ENCODE data around the gene ADORA1.

Gene ADORA1

DNA sequence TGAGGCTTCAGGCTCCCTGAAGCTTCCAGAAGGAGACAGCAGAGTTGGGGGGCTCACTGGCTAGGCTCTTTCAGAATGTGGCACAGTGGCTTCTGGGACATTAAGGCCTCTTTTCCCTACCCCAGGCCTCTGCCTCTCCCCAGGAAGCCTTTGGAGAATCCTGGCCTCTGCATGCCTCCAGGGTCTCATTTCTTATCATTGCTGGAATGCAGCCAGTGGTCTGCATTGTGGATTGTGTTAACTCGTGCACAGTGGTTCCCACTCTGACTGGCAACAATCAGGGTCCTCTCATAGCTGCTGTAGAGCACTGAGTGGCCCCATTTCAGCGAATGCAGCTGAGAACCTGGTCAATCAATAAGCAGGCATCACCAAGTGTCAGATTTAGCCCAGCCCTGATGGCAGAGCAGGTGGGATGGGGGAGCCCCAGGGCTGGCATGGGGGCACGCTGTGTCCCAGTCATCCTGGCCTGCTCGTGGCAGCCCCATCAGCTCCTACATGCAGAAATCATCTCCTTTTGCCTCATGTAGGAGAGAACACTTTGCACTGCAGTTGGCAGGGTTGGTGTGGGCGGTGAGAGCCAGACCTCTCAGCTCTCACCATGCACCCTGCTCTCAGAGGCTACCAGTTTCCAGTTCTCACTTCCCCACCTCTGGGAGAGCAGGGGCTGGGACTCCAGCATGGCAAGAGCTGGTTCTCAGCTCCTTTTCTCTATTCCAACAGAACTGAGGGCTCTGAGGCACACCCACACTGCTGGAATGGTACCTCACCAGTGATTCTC, 13.4 kb downstream of the ADORA1 start:
- DNase-seq (ENCODE audit: low read depth in 2 of 2): no peak

DNA sequence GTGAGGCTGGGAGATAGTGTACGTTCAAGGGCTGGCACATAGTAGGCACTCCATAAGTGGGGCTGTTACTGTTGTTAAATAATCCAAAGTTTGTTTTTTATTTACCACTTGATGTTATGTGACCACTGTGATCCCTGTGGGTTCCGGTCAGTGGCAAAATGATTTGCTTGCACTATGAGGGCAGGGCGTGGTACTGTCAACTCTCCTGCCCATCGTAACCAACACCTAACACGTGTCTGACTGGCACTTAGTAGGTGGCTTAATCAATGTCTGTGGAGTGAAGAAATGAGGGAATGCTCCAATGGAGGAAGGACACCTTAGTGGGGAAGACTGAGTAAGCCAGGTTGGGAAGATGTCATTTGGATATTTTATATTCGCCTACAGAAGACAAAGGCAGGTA, 14.6 kb downstream of the ADORA1 start:
- no peak for DNase-seq (ENCODE audit: low read depth in 2 of 2)

GRCh38 chr1:203142684-203143408, 15.3 kb downstream of the ADORA1 start:
- DNase-seq (ENCODE audit: low read depth in 2 of 2): no peak

DNA sequence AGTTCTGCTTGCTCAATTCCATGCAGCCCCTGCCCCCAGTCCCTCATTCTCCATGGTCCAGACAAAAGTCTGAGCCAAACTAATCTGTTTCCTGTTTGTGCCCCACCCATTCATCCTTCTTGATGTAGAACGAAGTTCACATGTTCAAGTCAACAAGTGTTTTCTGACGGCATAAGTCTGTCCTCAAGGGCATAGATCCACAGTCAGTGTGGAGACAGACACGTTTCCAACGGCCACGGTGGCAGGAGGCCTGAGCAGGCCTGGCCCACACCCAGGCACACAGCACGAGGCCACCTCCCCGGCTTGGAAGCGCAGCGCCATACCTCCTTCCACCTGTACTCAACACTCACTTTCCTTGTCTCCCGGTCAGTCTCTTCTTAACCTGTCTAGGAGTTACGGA, 16.1 kb downstream of the ADORA1 start:
- no peak for DNase-seq (ENCODE audit: low read depth in 2 of 2)

GRCh38 chr1:203144661-203145060, 17.1 kb downstream of the ADORA1 start:
- DNase-seq (ENCODE audit: low read depth in 2 of 2): no peak

DNA sequence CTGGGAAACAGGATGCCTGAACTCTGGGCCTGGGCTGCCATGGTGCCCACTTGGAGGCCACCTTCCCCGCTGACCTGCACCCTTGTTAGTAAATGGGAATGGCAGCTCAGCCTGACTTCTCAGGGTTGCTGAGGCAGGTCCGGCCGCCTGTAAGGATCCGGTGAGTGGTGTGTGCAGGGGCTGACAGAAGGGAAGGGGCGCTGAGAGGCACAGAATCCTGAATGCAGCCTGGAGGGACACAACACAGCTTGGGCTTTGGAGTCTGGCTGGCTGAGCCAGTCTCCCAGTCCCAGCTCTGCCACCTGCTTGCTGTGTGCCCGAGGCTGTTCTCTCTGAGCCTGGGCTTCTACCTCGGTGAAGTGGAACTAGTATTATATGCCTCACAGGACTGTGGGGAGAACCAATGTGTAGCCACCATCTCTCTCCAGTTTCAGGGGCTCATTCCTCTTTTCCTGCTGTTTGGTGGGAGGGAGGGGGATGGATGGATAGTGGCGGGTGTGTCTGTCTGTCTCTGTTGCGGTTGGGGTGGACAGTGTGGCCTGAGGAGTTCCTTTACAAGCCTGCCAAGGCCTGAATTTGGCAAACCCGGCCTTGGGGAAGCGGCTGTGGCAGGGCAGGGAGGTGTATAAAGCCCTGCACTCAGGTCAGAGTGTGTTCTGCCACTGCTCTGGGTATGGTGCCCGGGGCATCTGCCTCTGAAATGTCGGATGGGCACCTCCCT, 18.0 kb downstream of the ADORA1 start:
- DNase-seq (ENCODE audit: low read depth in 2 of 2): no peak

GRCh38 chr1:203146042-203146369, 18.5 kb downstream of the ADORA1 start:
- no peak for DNase-seq (ENCODE audit: low read depth in 2 of 2)

DNA sequence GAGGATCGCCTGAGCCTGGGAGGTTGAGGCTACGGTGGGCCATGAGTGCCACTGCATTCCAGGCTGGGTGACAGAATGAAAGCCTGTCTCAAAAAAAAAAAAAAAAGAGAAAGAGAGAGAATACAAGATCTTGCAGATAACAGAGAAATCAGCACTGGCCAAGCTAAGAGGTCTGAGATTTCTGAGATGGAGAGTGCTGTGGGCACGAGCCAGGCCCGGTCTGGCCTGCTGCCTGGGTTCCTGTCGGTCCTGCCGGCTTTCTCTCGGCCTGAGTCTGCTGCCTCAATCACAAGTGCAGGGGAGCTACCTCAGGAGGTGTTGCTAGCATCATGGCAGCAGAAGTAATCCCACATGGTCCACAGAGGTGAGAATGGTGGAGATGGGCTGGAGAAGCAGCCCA, 19.0 kb downstream of the ADORA1 start:
- DNase-seq (ENCODE audit: low read depth in 2 of 2): no peak

- no peak for DNase-seq (ENCODE audit: low read depth in 2 of 2)
Measured at GRCh38 chr1:203147376-203147775, 19.9 kb downstream of the ADORA1 start.

GRCh38 chr1:203148127-203148526, 20.6 kb downstream of the ADORA1 start:
- no peak for DNase-seq (ENCODE audit: low read depth in 2 of 2)

GRCh38 chr1:203148579-203148978, 21.1 kb downstream of the ADORA1 start:
- DNase-seq (ENCODE audit: low read depth in 2 of 2): no peak

DNA sequence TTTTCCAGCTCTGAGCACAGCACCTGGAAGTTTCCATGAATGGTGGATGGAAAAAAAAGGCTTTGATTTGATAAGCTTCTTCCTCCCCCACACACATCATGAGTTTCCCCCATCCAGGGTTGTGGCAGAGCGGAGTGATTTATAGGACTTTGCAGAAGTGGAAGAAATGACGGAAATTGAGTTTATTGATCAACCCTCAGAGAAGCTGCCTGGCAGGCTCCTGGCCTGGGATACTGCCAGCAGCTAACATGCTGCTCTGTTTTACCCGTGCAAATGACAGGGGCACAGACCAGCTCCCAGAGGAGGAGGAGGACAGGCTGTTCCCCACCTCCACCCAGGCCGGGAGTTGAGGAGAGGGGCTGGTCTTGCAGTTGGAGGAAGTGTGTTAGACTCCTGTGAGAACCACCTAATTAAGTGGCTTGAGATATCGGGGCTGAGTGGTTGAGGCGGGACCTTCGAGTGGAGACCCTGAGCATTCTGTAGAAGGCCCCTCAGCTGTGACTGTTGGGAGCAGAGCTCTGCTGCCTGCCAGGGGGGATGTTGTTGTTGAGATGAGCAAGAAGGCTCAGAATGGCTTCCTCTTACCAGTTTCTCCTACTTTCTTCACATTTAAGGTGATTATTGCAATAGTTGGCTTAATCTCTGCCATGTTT, 21.8 kb downstream of the ADORA1 start:
- DNase-seq (ENCODE audit: low read depth in 2 of 2): no peak

DNA sequence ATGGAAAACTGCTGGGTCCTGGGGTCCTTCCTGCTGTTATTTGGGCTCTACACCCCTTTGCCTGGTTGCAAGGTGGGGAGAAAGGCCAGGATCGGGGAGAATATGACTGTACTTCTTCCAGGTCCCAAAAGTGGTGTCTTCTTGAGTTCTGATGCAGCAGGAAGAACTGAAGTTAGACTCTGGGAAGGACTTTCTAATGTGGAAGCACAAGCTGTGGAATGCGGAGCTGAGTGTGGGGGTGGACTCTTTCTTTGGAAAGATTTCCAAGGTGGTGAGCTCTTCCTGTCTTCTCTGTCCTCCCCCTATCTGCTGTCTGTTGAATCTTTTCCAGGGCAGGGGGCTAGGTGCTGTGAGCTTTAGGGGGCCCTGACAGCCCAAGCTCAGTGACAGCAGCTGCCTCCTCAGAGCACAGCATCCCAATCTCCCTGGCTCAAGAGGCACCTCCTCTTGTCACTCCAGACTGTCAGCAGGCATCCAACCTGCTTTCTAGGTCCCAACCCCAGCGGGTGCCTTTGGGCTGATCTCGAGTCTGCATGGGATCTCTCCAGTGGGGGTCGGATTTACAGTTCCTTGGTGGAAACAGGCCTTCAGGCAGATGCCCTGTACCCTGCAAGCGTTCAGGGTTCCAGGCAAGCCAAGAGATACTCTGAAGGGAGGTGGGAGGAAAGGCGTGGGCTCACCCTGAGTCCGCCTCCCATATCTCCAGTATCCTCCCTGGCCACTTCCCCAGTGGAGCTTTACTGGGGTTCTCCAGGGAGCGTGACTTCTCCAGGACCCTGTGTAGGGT, 23.2 kb downstream of the ADORA1 start:
- DNase-seq (ENCODE audit: low read depth in 2 of 2): no peak

GRCh38 chr1:203151362-203152157, 24.0 kb downstream of the ADORA1 start:
- no peak for DNase-seq (ENCODE audit: low read depth in 2 of 2)

DNA sequence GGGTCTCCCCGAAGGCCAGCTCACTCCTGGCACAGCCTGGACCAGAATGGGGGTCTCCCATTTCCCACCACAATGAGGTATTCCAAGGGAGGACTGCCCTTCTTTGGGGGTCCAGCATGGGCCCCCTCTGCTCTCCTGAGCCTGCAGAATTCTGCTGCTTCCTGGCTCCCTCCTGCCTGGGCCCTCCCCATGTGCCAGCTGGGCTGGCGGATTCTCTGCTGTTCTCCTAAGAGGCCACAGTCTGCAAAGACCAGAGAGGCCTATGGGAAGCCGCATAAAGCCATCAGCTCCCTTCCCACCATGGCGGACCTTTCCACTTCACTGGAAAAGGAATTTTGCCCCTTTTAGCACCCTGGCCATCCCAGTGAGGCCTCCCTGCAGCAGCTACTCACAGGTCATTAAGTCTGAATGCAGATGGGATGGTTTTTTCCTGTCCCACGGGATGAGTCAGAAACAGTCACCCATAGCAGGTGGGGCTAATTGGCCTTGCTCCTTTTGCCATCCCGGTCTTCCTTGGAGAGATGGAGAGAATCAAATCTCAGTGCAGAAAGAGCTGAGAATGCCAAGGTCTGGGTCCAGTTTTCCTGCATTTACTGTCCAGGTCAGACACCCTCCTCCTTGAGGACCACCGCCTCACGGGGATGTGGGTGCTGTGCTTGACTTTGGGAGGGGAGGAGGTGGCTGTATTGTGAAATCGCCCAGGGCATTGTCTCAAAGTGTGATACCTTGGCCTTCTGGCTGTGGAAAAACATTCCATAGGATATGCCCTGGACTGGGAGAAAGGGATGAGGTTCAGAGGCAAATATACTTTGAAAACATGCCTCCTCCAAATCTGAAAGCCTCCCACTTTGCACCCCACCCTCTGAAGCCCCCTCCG, 24.9 kb downstream of the ADORA1 start:
- DNase-seq (ENCODE audit: low read depth in 2 of 2): no peak

- DNase-seq (ENCODE audit: low read depth in 2 of 2): no peak
Measured at GRCh38 chr1:203153051-203153988, 25.8 kb downstream of the ADORA1 start.

DNA sequence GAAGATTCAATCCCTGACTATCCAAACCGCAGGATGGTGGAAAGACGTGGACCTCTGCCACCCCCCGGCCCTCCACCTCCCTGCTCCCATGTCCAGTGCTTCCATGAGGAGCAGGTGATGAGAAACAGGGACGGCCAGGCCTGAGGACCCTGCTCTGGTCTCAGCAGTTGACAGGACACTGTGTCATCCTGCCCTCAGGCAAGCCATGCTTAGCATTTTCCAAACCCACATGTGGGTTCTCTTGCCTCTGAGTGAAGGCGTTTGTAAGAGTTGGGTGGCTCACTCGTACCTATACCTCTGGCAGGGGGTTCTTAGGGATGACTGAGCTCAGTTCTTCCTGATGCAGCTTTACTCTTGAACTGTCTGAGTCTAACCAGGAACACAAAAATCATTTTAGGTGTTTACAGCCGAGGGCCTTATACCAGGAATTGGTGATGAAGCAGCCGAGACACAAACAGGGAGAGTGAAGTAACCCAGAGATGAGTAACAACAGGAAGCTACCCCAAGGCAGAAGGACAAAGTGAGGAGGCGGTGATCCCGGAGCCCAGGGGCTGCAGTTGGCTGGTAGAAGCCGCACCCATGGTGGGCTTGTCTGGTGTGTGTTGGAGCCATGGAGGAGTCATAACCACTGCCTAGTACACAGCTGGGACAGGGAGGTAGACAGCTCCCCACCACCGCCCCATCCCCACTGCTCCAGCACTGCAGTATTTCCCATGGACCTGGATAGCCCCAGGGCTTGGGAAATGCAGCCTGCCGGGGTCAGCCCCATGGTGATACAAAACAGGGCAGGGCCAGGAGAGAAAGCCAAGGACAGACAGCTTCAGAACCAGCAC, 26.7 kb downstream of the ADORA1 start:
- DNase-seq (ENCODE audit: low read depth in 2 of 2): no peak

DNA sequence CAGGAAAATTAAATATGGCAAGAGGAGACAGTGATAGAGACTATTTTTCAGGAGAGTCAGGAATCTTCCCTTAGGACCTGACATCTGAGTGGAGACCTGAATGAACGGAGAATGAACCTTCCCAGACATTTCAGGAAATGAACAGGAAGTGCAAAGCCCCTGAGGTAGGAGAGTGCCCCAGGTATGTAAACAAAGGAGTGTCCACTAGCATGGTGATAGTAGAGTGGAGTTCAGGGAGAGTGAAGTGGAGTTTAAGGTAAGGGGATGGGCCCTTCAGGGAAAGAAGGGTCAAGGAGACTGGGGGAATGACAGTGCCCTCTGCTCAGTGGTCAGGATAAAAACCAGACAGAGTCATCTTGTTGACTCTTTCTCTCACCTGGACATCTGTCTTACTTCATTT, 28.8 kb downstream of the ADORA1 start:
- DNase-seq (ENCODE audit: low read depth in 2 of 2): no peak
